Tibial nerve (tissue), 4 donors: ENCODE results near the gene LMOD2.

Source experiments
- CTCF ChIP-seq, 5 experiments: fragments of 200-600 bp in 3 of 5; fragments of 450-650 bp in 2 of 5; sonication (generic) in 3 of 5; IDR thresholded peaks; one replicate each; pipeline ENCODE4 v1.5.1; 2016 to 2019; ENCODE audit warnings: antibody characterized with exemption in 5 of 5, mild to moderate bottlenecking in 3 of 5, moderate library complexity in 2 of 5
- EP300 ChIP-seq, 2 donors: sonication (generic); formaldehyde crosslinking; IDR thresholded peaks; one replicate each; pipeline ENCODE4 v1.6.1; 2017; ENCODE audit warnings: antibody characterized with exemption in 2 of 2, mild to moderate bottlenecking in 1 of 2
- POLR2A ChIP-seq, 2 donors: fragments of 450-650 bp; IDR thresholded peaks; one replicate each; pipeline ENCODE4 v1.6.1; 2017; ENCODE audit warnings: antibody characterized with exemption in 2 of 2, mild to moderate bottlenecking in 2 of 2, moderate library complexity in 2 of 2

- no peak for TF ChIP-seq CTCF (IDR thresholded peaks at IDR 0.05)
- TF ChIP-seq POLR2A (IDR thresholded peaks at IDR 0.05): no peak
- no peak for TF ChIP-seq EP300 (IDR thresholded peaks at IDR 0.05)
Observed at GRCh38 chr7:123627851-123628250, 27.8 kb upstream of the LMOD2 start.
